ENCODE results near the gene VGLL4. TPM values are rescaled to one million over a fixed set of nuclear protein-coding genes. Genes with fewer than 3 reads are reported as not detected.
"Not testable (repeated sequence)": the region's sequence is repeated elsewhere in the genome, so short reads cannot be mapped to it uniquely, and the experiment has no call there.

Gene VGLL4
- total RNA-seq, 1 experiment from 2014 or later, result 52.2 TPM

DNA sequence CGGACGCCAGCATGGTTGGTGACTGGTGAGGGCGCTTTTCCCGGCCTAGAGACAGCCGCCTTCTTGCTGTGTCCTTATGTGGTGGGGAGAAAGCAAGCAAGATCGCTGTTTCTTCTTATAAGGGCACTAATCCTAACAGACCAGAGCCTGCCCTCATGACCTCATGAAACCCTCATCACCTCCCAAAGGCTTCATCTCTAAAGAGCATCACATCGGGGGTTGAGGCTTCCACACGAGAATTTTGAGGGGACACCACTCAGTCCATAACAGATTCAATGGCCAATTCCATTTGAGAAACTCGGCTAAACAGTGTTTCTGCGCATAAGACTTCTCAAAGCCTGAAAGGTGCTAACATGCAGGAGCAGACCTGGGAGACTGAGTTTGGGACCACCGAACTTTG, 54.0 kb downstream of the VGLL4 start:
- DNase-seq (ENCODE audit: extremely low read depth, low read depth), result no peak

DNA sequence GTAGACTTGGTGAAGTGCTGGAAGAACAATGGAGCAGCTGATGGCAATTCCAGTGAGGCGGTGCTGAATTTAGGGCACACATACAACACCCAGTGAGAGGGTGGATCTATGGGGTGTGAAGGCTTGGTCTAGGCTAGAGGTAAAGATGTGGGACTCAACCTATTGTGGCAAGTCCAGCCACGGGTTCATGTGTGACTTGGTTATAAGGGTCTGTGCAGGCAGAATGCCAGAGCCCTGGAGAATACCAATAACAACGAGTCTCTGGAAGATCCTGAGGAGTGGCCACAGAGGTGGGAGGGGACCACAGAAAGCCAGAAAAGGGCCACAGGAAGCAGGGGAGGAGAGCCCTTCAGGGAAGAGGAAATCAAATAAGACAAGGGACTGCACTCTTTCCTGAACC, 55.0 kb downstream of the VGLL4 start:
- DNase-seq (ENCODE audit: extremely low read depth, low read depth), result no peak

DNA sequence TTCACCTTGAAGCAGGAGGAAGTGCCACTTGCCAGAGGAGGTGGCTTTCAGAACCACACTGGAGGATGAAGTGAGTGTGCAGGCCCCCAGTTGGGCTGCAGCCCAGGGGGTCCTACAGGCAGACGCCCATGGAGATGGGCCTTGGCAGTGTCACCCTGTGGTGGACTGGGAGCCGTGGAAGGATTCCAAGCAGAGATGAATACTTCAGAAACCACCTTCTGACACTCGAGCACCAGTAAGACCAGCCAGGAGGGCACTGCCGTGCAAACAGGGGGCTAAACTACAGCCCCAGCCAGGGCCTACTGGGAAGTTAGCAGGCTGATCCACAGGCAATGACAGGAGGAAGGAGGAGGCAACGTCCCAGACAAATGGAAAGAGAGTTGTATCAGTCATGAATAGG, 55.4 kb downstream of the VGLL4 start:
- no peak for DNase-seq (ENCODE audit: extremely low read depth, low read depth)

DNA sequence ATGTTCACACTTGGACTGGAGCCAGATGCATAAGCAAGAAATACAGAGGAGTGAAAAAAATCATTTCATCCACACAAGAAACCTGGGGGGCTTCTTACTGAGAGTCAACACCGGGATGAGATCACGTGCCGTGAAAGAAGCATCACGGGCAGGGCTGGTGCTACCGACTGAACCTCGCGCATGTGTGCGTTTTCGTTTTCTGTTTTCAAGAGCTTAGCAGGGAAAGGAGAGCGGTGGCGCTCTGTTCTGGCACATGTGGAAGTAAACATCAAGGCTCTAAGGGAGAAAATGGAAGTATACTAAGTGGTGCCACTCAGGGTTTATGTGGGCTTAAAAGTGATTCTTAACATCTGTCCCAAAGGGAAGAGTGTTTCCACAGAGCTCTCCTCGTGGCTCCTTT, 55.9 kb downstream of the VGLL4 start:
- no peak for DNase-seq (ENCODE audit: extremely low read depth, low read depth)

DNA sequence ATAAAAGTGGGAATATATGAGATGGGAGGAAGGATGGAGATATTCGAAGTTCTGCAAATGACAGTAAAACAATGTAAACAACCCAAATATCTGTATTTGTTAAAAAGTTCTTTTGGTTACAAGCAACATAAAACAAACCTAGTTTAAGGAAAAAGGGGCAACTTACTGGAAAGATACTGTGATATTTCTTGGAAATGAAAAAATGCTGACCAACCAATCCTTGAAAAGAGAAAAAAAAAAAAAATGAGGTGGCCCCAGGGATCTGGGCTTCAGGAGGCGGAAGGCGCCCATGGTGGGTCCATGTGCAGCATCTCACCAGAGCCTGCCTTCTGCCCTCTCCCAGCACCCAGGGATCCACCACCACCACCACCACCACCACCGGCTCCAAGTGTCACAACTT, 59.1 kb downstream of the VGLL4 start:
- no peak for DNase-seq (ENCODE audit: extremely low read depth, low read depth)

DNA sequence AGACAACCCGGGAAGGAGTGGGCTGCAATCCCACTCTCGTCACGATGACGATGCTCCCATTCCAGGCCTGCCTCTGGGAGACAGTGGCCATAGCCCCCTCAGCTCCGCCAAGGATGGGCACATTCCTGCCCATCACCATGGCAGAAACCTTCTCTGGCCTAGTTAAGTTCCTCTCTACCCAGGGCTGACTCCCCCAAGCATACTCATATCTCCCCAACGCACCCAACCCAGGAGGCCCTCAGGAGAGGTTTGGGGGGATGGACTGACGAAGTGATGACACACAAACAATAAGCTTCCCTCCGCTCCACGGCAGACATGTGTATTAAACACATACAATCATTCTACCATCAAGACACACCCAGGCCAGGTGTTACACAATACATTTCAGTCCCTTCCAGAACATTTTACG, 60.1 kb downstream of the VGLL4 start:
- no peak for DNase-seq (ENCODE audit: extremely low read depth, low read depth)

DNA sequence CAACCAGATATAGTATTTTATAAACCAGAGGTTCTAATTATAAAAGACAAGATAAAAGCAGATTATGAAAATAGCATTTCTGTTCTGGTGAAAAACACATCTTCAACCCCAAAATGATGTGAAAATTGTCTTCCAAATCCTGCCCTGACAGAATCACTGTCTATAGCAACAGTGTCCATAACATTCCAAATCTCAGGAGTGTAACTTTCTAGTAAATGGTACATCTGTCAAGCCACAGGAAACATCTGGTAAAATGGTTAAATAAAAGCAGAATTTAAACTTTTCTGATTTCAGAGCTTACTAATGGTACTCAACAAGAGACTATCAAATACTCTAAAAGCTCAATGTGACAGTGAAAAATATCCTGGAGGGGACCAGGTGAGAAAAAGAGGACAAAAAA, 60.5 kb downstream of the VGLL4 start:
- DNase-seq (ENCODE audit: extremely low read depth, low read depth), result no peak

DNA sequence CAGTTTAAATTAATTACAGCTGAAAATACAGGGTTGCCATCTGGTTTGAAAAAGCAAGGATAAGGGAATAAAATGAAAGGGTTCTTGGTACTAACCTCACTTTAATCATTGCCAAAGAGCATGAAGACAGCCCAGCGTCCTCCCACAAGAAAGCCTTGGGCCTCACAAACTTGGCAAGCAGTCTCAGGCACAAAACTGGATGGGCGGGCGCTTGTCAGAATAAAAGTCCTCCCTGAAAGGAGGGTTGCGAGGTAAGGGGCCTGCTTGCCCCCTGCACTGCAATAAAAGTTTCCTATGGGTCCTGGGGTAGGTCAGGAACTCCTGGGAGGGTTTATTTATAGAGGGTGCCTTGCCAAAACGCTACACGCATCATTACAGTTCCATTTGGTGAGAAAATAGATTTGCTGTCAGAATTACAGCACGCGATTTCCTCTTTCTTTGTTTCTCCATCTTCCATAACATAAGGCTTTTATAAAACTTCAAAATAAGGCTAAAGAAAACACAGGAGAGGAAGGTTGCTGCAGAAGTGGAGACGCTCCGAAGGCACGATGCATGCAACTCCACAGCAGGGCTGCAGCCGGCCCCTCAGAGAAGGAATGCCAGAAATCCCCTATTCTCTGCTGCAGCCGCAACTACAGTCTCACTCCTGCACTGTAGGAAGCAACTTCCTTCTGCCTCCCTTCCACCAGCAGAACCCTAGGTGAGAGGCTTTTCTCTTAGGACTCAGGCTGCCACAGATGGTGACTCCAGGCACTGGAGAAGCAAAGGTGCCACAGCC, 61.3 kb downstream of the VGLL4 start:
- DNase-seq (ENCODE audit: extremely low read depth, low read depth), result no peak

DNA sequence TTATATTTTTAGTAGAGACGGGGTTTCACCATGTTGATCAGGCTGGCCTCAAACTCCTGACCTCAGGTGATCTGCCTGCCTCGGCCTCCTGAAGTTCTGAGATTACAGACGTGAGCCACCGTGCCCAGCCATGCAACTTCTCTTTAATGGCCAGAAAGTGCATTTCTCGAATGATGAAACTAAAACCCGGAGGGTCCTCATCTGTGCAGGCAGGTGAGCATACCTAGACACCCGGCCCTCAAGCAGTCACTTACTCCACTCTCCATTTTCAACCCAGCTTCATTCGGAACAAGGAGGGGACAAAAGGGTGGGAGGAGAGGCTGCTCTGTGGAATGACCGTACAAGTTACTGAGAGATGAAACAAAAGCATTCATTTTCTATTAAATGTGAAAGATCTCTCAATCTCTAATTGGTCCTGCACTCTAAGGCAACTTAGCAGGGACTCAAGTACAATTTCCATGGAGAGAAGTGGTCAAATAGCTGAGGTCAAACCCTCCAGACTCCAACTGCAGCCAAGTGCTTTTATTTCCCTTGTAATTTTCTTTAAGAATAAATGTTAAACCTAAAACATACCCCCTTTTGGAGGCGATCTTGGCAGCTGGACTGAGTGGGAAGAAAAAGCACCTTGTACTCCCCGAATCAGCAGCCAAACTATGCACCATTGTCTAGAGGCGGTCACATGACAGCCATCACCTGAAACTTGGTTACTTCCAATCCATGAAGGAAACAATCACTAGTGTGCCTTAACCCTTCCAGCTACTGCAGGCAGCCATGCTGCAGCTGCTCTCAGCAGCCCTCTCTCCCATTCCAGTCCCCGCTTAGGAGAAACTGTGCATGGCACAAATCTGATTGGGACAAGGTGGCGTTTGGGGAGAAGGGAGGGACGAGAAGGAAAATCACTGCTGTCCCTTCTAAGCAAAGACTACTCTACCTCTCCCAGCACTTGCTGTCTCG, 62.2 kb downstream of the VGLL4 start:
- no peak for DNase-seq (ENCODE audit: extremely low read depth, low read depth)

DNA sequence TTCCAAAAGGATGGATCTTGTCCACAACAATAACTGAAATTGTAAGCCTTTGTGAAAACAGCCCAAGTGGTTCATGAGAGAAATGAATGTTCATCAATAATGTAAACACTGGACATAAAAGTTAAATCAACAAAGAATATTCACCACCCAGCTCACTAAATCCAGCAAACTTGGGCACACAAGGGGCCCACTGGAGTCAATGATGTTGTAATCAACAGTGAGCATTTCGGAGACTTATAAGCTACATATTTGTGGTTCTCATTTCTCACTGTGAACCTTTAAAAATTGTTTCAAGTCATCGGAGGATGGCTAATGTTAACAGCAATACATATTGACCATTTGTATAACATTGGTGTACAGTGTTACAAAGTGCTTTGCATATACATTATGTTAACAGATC, 63.1 kb downstream of the VGLL4 start:
- DNase-seq (ENCODE audit: extremely low read depth, low read depth), result no peak

DNA sequence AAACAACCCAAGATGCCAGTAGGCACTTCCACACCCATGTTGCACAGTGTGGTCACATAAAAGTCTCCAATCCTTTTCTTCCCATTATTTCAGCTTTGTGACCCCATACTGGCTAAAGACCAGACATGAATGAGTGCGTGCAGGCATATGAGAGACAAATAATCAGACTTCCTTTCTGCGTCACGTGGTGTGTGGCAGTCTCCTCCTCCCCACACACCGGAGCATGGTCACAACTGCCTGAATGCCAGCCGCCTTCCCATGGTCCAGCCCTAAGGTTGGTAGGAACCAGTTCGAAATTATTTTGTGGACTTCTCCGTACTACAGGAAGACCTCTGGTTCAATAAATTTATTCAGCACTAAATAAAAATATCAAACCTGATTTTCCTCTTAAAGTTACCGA, 65.5 kb downstream of the VGLL4 start:
- DNase-seq (ENCODE audit: extremely low read depth, low read depth), result no peak

DNA sequence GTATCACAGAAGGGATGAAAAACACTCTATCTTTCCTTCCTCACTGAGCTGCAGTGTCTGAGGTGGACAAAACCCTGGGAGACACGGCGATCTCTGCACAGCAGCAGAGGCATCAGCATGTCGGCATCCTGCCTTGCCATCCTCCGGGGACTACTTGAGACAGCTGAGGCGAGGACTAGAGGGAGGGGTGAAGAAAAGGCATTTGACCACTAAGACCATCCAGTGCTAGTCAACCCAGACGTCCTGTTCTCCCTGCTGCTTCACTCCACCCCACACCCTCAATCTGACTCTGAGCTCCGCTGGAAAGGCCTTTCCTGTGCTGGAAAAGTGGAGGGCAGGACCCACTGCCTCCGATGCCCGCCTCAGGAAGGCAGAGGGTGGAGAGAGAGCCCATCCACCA, 67.3 kb downstream of the VGLL4 start:
- DNase-seq (ENCODE audit: extremely low read depth, low read depth), result no peak

DNA sequence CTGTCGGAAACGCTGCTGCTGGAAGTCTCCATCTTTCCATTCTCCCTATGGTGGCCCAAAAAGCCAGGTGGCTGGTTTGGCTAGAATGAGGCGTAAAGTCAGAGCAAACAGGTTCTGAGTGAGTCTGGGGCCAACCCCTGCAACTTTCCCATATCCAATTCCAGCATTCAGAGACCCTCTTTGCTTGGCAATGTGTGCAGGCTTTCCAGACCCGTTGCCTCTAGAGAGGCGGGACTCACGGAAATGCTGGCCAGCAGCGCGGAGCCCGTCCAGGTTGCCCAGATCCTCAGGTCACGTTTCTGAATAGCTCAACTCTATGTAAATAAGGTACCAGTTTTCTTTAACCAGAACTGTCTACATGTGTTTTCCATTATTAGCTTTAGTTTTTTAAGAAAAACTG, 68.0 kb downstream of the VGLL4 start:
- no peak for DNase-seq (ENCODE audit: extremely low read depth, low read depth)

DNA sequence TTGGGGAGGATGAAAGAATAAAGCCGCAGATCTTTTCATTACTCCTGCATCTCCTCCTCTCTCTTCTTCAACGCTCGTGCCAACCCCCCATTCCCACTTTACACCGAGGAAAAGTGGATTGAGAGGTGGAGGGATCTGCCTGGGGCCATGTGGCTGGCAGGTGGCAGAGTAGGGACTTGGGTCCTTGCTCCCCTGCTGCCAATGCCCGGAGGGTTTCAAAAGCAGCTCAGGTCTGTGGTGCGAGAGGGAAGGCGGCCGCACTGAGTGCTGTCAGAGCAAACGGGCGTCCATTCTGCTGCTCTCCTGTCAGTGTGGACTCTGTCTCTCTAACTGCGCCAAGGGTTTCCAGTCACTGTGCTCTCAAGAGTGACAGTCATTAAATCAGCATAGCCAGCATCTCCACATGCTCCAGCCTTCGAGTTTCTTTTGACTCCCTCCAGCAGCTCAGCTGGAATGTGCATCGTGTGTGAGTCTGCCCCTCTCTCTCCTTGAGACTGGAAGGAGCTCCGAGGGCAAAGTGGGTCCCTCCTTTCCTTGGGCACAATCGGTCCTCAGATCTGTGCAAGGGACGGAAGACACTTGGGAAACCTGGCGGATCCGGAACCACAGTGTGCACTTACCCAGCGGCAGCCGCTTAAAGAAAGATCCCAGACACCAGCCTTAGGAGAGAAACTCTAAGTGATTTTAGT, 68.6 kb downstream of the VGLL4 start:
- no peak for DNase-seq (ENCODE audit: extremely low read depth, low read depth)

DNA sequence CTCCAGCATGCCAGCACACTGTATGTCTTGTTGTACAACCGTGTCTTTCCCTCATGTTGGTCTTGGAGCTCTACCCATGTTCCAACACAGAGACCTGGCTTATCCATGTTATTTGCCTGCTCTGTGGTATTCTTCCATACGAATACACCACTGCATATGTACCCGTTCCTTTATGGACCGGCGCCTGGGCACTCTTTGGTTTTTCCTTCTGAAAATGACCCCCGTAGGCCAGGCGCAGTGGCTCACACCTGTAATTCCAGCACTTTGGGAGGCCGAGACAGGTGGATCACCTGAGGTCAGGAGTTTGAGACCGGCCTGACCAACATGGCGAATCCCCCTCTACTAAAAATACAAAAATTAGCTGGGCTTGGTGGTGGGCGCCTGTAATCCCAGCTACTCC, 71.1 kb downstream of the VGLL4 start:
- not testable (repeated sequence) for DNase-seq (ENCODE audit: extremely low read depth, low read depth)

DNA sequence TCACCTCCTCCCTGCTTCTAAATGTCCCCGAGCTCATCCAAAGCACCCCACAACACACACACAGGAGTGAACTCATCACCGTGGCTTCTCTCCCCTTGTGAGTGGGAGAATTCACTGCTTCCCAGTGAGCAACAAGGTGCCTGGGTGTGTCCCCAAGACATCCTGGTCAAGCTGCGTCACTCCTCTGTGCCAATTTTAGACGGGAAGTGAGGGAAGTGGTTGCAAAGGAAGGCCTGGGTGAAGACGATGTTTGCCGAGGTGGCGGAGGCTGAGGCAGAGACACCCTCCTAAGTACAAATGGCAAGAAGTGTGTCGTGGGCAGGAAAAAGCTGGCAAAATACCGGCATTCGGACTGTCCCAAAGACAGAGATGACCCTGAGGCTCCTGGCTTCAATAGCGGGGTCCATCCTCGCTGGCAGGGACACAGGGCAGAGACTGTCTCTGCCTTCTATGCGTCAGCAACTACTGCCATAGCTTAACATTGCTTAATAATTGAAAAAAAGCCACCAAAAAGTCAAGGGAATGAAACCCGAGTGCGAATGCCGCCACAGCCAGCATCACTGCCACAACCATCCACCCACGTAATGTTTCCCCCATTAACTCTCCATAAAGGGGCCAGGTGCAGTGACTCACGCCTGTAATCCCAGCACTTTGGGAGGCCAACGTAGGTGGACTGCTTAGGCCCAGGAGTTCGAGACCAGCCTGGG, 72.8 kb downstream of the VGLL4 start:
- DNase-seq (ENCODE audit: extremely low read depth, low read depth), result peak; percentile 73

DNA sequence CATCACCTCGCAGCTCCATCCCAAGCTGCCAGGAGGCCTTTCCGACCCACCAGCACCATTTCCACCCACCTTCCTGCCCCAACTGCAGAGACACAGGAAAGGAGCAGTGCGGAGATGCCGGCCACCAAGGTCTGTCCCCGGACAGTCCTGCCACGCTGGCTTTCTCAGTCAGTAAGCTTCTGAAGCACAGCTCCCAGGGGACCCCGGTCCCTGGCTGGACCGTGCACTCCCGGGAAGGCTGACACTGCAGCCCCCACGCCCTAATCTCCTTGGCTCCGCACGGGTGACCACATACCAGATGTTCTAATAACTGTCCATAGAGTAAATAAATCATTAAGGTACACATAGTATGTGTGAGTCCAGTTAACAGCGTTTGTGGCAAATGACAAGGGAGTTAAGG, 73.5 kb downstream of the VGLL4 start:
- DNase-seq (ENCODE audit: extremely low read depth, low read depth), result no peak

DNA sequence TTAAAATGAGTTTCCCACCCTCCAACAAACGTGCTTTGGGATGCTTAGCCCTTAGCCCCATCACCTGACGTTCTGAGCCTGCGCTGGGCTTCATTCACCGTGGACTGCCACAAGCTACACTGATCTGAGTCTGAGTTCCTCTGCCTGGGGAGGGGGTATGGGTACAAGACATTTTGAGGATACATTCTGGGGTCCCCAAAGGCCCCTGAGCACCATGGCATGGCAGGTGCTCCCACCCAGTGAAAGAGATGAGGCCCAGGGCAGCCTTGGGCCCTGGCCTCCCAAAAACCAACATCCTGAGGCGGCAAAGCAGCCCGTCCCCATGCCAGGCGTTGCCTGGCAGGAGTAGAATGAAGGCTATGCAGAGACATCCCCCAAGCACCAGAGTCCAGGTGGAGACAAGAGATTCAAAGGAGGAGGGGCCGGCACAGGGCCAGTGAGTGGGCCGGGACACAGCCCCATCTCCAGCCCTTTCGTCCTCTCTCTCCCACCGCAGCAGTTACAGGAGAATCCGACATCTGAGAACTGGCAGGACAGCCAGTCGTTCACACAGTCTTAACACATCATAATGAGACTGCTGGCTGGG, 74.5 kb downstream of the VGLL4 start:
- no peak for DNase-seq (ENCODE audit: extremely low read depth, low read depth)

DNA sequence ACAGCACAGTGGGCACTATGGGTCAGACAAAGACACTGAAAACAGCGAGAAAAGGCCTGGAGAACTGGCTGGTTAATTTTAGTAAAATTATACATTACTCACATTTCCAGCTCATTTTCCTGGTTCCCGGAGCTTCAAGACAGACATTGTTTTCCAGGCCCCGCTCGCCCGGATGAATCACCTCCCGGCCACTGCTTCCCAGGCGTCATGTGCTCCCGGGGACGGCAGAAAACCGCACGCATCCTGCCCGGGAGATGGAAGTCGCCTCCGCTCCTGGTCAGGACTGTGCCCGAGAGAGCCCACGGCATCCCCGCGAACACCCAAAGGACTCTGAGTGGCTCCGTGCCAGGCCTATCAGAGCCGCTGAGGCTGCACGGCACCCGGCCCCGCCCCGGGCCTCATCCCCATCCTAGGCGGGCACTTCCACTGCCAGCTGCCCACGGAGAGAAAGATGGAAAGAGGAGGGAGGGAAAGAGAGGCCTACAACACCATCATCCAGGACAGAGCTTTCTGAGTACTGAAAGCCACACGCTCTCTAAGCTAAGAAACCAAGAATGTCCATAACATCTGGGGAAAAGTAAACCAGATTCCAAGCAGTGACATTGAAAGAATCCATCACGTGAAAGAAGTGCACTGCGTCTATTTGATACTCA, 75.1 kb downstream of the VGLL4 start:
- no peak for DNase-seq (ENCODE audit: extremely low read depth, low read depth)

Data from NCI-H460 (cell line).